ENCODE measurements around the gene KRT40.

GRCh38 chr17:40958086-40958953 is 25.8 kb downstream of the KRT40 start:
- TF ChIP-seq ZNF384 (IDR thresholded peaks at IDR 0.05; ENCODE audit: borderline replicate concordance, low read depth, low read length) (no peak), BRCA1 (IDR thresholded peaks at IDR 0.05; ENCODE audit: low read depth, low read length) (no peak), CTCF (IDR thresholded peaks at IDR 0.05 in 2 of 3, conservative IDR thresholded peaks at IDR 0.05 in 1 of 3; ENCODE audit: control insufficient read depth in 2 of 3, extremely low read depth in 1 of 3, insufficient read depth in 1 of 3, low read depth in 3 of 3, low read length in 3 of 3) (no peak), REST (IDR thresholded peaks at IDR 0.05; ENCODE audit: low read depth, low read length) (no peak), POLR2A (IDR thresholded peaks at IDR 0.05; ENCODE audit: low read depth, low read length) (no peak), NR2C1 (IDR thresholded peaks at IDR 0.05) (no peak), ZBTB33 (IDR thresholded peaks at IDR 0.05) (no peak)
